ENCODE results near the gene MYADML2.
"Not testable (repeated sequence)": the region's sequence is repeated elsewhere in the genome, so short reads cannot be mapped to it uniquely, and the experiment has no call there.

MYADML2 gene

GRCh38 chr17:81983639-81984373 lies 36.8 kb upstream of the MYADML2 start:
- Mint-ChIP-seq H3K36me3 (ENCODE audit: low read depth) (peaks cover 89% of the 10 kb centered on the region), H3K4me1 (ENCODE audit: low read depth) (peaks cover 39% of the 10 kb centered on the region), H3K9me3 (no peaks in the 10 kb centered on the region), H3K27me3 (no peaks in the 10 kb centered on the region), H3K4me3 (no peak overlapping the region), H3K27ac (peak overlapping the region; percentile 69)
- intact Hi-C loops (cut with micrococcal nuclease), result no loop called here

DNA sequence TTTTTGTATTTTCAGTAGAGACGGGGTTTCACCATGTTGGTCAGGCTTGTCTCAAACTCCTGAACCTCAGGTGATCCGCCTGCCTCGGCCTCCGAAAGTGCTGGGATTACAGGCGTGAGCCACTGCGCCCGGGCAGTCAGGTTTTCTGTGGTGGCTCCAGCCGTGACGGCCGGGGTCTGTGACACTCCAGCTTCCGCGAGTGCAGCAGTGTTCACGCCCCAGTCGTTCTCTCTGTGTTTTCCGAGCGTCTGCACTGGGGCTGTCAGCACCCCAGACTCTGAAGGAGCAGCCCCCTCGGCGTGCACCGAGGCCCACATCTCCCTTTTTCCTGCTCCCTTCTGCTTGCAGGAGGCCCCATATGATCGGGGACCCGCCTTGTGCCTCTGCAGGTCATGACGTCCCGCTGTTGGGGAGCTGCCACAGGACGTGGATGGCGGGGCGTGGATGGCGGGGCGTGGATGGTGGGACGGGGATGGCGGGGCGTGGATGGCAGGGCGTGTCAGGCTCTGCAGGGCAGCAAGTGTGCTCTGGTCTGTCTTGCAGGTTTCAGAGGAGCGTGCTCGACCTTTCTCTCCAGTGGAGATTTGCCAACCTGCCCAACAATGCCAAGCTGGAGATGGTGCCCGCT lies 36.1 kb upstream of the MYADML2 start:
- Mint-ChIP-seq H3K4me1 (ENCODE audit: low read depth) (peaks cover 46% of the 10 kb centered on the region), H3K27ac (peak overlapping the region; percentile 69), H3K4me3 (no peak overlapping the region), H3K9me3 (no peaks in the 10 kb centered on the region), H3K36me3 (ENCODE audit: low read depth) (peaks cover 87% of the 10 kb centered on the region), H3K27me3 (no peaks in the 10 kb centered on the region)
- intact Hi-C loops (cut with micrococcal nuclease), result no loop called here

DNA sequence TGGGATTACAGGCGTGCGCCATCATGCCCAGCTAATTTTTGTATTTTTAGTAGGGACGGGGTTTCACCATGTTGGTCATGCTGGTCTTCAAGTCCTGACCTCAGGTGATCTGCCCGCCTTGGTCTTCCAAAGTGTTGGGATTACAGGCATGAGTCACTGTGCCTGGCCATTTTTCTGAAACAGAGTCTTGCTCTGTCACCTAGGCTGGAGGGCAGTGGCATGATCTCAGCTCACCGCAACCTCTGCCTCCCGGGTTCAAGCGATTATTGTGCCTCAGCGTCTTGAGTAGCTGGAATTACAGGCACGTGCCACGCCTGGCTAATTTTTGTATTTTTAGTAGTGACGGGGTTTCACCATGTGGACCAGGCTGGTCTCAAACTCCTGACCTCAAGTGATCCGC lies 34.5 kb upstream of the MYADML2 start:
- H3K4me3 Mint-ChIP-seq; H3K9me3 Mint-ChIP-seq; H3K27ac Mint-ChIP-seq; intact Hi-C loops (cut with micrococcal nuclease); H3K27me3 Mint-ChIP-seq: not testable (repeated sequence)
- Mint-ChIP-seq H3K36me3 (ENCODE audit: low read depth) (peaks cover 77% of the 10 kb centered on the region), H3K4me1 (ENCODE audit: low read depth) (peaks cover 55% of the 10 kb centered on the region)

DNA sequence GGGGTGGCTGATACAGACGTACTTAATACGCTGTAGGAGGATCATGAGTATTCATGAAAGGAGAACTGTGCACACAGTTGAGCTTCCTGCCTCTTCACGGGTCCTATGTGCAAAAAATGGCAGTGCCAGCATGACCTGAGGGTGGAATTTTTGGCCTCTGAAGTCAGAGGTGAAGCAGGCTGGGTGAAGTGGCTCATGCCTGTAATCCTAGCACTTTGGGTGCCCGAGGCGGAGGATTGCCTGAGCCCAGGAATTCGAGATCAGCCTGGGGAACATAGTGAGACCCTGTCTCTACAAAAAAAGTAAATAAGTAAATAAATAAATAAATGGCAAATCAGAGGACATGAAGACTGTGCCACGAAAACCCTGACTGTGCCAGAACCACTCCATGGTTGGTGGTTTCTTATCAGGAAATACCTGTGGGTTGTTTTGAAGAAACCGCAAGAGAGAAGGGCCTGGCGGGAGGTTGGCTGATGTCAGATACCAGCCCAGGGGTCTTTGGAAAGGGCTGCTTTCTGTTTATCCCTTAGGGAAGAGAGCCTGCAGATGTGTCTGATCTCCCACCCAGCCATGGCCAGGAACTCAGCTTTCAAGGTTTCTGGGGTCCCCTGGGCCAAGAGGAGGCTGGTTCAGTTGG lies 33.8 kb upstream of the MYADML2 start:
- Mint-ChIP-seq H3K27ac (peak overlapping the region; percentile 51), H3K4me1 (ENCODE audit: low read depth) (peaks cover 61% of the 10 kb centered on the region), H3K27me3 (peaks cover 5% of the 10 kb centered on the region), H3K4me3 (no peak overlapping the region), H3K9me3 (no peaks in the 10 kb centered on the region), H3K36me3 (ENCODE audit: low read depth) (peaks cover 70% of the 10 kb centered on the region)
- intact Hi-C loops (cut with micrococcal nuclease), result no loop called here

GRCh38 chr17:81980122-81980521 lies 33.1 kb upstream of the MYADML2 start:
- Mint-ChIP-seq H3K27me3 (peaks cover 7% of the 10 kb centered on the region), H3K4me1 (ENCODE audit: low read depth) (peaks cover 61% of the 10 kb centered on the region), H3K9me3 (no peaks in the 10 kb centered on the region), H3K4me3 (no peak overlapping the region), H3K27ac (peak overlapping the region; percentile 51), H3K36me3 (ENCODE audit: low read depth) (peaks cover 63% of the 10 kb centered on the region)
- intact Hi-C loops (cut with micrococcal nuclease), result no loop called here

DNA sequence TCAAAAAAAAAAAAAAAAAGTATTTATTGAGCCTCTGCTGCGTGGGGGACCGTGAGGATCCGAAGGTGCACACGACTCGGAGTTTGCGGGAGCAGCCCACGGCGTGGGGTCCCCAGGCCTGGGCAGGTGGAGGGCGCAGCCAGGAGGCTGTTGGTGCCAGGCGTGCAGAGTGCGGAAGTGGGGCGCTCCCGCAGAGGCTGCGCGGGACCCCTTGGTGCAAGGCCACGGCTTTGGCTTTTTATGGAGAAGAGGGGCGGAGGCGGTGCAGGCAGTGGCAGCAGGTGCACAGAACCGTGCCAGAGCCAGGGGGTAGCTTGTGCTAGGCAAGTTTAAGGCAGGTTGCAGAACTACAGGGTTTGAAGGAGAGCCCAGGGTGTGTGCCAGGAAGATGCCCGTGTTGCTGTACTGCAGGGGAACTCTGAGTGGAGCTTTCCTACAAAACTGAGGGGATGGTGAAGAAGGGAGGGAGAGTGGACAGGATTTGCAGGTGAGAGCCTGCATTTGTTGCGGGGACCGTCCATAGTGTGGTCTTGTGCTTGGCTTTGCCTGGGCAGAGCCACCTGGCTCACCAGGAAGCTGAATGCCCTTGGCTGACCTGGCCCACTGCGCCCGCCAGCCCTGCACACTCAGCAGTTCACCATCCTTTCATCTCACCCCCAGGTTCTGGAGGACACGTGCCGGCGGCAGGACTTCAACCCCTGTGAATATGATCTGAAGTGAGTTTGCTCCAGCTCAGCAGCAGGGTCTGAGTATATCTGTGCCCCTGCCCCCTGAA lies 31.7 kb upstream of the MYADML2 start:
- intact Hi-C loops (cut with micrococcal nuclease), result no loop called here
- H3K4me3 Mint-ChIP-seq, result peak overlapping the region; percentile 97
- peaks cover 49% of the 10 kb centered on the region for H3K36me3 Mint-ChIP-seq (ENCODE audit: low read depth)
- H3K9me3 Mint-ChIP-seq, result no peaks in the 10 kb centered on the region
- peaks cover 14% of the 10 kb centered on the region for H3K27me3 Mint-ChIP-seq
- H3K4me1 Mint-ChIP-seq (ENCODE audit: low read depth), result peaks cover 62% of the 10 kb centered on the region
- peak overlapping the region; percentile 98 for H3K27ac Mint-ChIP-seq

DNA sequence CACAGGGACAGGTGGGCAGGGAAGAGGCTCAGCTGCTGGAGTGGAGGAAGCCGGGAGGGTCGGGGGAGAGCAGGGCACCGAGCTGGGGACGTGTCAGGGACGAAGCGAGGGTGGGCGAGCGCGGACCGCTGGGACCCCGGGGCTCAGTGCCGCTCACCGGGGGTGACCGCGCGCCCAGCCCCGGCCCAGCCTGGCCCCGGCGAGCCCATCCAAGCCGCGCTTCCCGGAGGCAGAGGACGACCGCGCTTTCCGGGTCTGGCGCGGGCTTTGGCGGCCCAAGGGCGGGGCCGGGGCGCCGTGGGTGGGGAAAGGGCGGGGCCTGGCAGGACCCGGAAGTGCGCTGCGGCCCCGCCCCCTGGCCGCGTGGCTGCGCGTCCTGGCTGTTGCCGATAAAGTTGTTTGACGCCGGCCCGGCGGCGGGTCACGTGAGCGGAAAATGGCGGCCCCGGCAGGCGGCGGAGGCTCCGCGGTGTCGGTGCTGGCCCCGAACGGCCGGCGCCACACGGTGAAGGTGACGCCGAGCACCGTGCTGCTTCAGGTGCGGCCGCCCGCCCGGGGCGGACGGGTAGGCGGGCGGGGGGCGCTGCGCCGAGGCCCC lies 30.3 kb upstream of the MYADML2 start, which contains the start of gene ASPSCR1:
ASPSCR1 (plus strand) TSS at position 419 of the 598 bp plus-strand sequence; CDS start at position 437, 18 bp downstream.
- H3K27ac Mint-ChIP-seq, result peak within 1 kb of the TSS; percentile 98
- H3K36me3 Mint-ChIP-seq (ENCODE audit: low read depth), result peaks cover 38% of the 10 kb centered on the region
- intact Hi-C loops (cut with micrococcal nuclease), result no loop called here
- no peaks in the 10 kb centered on the region for H3K9me3 Mint-ChIP-seq
- peak within 1 kb of the TSS; percentile 97 for H3K4me3 Mint-ChIP-seq
- peaks cover 55% of the 10 kb centered on the region for H3K4me1 Mint-ChIP-seq (ENCODE audit: low read depth)
- peaks cover 16% of the 10 kb centered on the region for H3K27me3 Mint-ChIP-seq

- H3K4me1 Mint-ChIP-seq (ENCODE audit: low read depth), result peaks cover 55% of the 10 kb centered on the region
- H3K36me3 Mint-ChIP-seq (ENCODE audit: low read depth), result peaks cover 33% of the 10 kb centered on the region
- no peaks in the 10 kb centered on the region for H3K9me3 Mint-ChIP-seq
- peaks cover 18% of the 10 kb centered on the region for H3K27me3 Mint-ChIP-seq
- intact Hi-C loops (cut with micrococcal nuclease), result no loop called here
- peak overlapping the region; percentile 98 for H3K27ac Mint-ChIP-seq
- H3K4me3 Mint-ChIP-seq, result peak overlapping the region; percentile 97
These were observed 29.5 kb upstream of the MYADML2 start for GRCh38 chr17:81976332-81977210.

DNA sequence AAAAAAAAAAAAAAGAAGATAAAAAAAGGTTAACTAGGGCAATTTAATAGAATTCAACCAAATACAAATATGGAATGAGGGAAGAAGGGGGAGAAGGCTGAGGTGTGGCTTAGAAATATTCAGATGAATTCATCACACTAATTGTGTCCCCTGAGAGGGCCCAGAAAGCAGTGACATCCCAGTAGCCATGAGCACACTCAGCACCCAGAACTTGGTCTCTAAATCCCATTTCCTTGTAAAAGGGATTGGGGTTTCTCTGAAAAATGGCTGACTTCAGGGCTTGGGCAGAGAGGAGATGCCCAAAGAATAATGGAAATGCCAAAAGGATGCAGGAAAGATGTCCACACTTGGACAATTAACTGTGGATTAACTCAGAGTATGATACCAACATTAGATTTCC lies 26.4 kb upstream of the MYADML2 start:
- Mint-ChIP-seq H3K9me3 (no peaks in the 10 kb centered on the region), H3K27ac (no peak overlapping the region), H3K27me3 (peaks cover 18% of the 10 kb centered on the region), H3K36me3 (ENCODE audit: low read depth) (peaks cover 7% of the 10 kb centered on the region), H3K4me1 (ENCODE audit: low read depth) (peaks cover 31% of the 10 kb centered on the region), H3K4me3 (no peak overlapping the region)
- intact Hi-C loops (cut with micrococcal nuclease), result no loop called here

DNA sequence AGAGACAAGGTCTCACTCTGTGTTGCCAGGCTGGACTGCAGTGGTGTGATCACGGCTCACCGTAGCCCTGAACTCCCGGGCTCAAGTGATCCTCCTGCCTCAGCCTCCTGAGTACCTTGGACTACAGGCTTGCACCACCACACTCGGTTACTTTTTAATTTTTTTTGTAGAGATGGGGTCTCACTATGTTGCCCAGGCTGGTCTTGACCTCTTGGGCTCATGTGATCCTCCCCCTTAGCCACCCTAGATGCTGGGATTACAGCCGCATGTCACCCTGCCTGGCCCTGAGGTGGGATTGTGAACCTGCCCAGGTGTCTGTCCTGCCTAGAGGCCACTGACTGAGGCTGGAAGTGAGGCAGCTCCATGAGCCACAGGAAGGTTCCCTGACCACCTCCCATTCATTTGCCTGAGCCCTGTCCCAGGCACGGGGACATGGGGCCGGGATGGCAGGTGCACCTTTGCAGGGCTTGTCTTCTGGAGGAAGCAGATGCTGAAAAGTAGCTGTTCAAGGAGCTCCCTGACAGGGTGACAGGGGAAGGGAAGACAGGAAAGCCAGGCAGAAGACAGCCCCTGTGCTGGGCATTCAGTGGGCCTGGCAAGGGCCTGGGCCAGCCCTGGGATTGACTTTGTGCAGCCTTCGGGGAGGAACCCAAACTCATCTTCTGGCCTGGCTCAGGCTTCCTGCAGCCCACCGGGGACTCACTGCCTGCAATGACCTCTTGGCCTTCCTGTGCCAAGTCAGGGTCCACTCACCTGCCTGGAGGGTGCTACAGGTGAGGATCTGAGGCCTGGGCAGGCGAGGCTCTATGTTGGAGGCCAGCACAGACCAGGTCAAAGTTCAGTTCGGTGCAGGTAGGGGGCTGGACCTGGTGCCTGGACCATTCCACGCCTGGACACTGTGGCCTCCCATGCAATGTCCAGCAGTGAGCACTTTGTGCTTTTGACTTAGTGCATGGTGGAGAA lies 22.1 kb upstream of the MYADML2 start:
- peaks cover 27% of the 10 kb centered on the region for H3K27me3 Mint-ChIP-seq
- H3K4me1 Mint-ChIP-seq (ENCODE audit: low read depth), result peaks cover 35% of the 10 kb centered on the region
- no peaks in the 10 kb centered on the region for H3K36me3 Mint-ChIP-seq (ENCODE audit: low read depth)
- intact Hi-C loops (cut with micrococcal nuclease), result loop anchor here (10.0 kb wide), 1 partner anchor 186 kb away; no protein-coding TSS in a partner anchor
- no peaks in the 10 kb centered on the region for H3K9me3 Mint-ChIP-seq
- H3K27ac Mint-ChIP-seq, result no peak overlapping the region
- H3K4me3 Mint-ChIP-seq, result no peak overlapping the region

DNA sequence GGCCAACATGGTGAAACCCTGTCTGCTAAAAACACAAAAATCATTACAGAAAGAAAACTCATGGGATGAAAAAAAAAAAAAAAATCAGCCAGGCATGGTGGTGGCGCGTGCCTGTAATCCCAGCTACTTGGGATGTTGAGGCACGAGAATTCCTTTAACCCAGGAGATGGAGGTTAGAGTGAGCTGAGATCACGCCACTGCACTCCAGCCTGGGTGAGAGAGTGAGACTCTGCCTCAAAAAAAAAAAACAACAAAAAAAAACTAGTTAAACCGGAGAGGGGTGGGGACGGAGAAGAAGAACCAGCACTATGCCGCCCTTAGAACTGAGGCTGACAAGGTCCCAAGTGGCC lies 21.3 kb upstream of the MYADML2 start:
- Mint-ChIP-seq H3K4me3 (peak overlapping the region; percentile 51), H3K9me3 (no peaks in the 10 kb centered on the region), H3K27me3 (peaks cover 33% of the 10 kb centered on the region), H3K27ac (peak overlapping the region; percentile 56), H3K4me1 (ENCODE audit: low read depth) (peaks cover 33% of the 10 kb centered on the region), H3K36me3 (ENCODE audit: low read depth) (no peaks in the 10 kb centered on the region)
- intact Hi-C loops (cut with micrococcal nuclease), result loop anchor here (10.0 kb wide), 1 partner anchor 186 kb away; no protein-coding TSS in a partner anchor

Data from dendritic cell treated with granulocyte-macrophage colony-stimulating factor and Interleukin-4, amounts not matched to agents 40 ng/mL and 50 ng/mL, for 4 days (primary cell).